Measurements from ENCODE around the gene PRF1.
A peak's percentile ranks its signal among the peaks of the same experiment; 100 is the strongest.

PRF1 gene

DNA sequence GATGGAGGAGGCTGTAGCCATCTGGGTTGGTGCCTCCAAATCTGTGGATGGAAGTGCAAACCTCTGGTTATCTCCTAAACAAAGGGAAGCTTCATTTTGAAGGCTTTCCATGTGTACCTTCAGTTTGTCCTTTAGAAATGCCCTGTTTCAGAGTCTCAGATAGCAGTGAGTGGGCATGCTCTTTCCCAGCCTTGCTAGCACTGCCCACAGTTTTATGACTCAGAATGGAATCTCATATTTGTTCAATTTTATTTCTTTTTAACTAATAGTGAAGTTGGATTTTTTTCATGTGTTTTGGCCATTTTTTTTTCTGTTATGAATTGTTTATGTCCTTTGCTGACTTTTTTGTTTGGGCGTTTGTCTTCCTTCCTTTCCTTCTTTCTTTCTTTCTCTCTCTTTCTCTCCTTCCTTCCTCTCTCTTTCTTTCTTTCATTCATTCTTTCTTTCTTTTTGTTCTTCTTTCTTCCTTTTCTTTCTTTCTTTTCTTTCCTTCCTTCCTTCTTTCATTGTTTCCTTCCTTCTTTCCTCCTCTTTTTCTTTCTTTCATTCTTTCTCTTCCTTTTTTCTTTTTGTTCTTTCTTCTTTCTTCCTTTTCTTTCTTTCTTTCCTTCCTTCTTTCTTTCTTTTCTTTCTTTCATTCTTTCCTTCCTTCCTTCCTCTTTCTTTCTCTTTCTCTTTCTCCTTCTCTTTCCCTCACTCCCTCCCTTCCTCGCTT is 25.6 kb downstream of the PRF1 start:
- no peak for DNase-seq

DNA sequence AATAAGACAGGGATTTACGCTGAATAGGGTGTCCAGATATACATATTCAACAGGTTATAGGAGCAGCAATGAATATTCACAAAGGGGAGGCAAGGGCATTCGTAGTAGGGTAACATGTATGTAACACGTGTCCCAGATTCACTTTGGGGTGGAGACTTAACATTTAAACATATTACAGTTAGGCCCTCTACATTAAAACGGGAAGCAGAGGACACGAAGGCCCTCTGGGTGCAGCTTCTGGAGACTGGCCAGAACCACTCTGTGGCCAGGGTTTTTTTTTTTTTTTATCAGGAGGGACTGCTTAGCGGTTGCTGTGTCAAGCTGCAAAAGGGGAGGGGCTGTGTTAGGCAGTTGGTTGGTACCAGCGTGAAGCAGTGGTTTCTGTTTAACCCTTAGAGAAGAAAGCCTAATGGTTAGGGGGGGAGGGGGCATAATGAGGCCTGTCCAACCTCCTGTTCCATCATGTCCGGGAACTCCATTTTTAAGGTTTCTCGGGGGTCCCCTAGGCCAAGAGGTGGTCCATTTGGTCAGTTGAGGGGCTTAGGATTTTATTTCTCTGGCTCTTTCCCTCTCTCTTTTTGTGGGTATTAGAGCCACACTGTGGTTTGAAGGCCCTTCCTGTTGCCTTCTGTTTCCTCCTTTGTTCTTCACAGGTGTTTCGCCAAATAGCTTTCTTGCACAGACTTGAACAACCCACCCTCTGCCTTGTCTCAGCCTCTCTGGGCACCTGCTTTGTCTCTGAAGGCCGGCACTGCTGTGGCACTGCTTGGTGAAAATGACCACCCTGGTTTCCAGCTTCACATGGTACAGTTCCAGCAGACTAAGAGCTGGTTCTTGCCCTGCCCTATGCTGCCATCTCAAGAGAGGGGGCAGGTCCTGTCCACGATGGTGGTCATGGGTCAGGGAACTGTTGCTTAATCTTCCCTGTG is 26.4 kb downstream of the PRF1 start:
- peak in 3 of 14 donors; percentile 16 to 38 (median 28) for DNase-seq

DNA sequence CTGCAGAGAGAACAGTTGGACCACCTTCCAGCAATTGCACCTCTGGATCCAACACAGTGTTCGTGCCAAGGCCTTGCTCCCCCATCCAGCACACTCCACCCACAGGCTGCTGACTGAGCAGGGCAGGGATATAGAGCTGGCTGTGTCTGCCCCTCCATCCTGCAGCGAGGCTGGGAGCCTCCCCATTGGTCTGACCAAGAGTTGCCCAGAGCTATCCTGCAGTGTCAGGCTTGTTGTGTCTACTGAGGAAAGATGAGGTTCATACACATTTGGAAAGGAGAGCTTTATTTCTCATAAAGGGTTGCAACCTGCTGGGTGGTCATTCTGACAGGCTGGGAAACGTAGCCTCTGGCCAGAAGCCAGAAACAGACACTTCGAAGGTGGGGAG is 27.1 kb downstream of the PRF1 start:
- DNase-seq, result no peak

DNA sequence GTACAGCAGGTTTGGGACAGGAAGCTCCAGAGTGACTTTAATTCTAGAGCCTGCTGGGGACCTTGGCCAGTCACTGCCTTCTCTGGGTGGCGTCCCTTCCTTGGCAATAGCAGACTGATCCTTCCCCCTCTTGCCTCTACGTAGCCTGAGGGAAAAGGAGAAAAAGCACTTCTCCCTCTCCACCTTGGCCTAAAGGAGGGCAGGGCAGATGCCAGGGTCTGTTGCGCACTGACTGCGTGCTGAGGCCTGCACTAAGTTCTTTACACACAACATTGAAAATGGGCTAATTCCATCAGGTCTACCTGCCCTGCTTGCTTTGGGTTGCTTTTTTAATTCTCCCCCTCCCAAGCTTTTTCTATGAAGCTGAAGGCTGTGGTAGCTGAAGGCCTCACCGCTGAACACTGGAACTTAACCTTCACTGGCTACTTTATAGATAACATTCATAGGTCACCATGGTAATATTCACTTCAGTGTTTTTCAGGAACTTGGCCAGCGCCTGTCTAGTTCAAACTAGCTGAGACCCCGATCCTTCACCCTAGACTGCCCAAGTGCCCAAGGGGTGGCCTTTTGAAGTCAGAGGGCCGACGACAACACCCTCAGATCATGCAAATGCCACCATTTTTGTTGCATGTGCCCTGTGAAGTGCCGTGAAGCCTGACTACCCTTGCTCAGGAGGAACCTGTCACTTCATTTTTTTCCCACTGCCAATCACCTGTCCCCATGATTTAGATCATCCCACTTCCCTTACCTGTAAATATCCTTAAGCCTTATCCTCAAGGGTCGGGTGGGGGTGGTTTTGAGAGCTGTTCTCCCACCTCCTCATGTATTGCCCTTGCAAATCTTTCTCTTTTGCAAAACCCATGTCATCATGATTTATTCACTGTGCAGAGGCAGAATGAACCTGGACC is 28.7 kb downstream of the PRF1 start:
- no peak for DNase-seq

DNA sequence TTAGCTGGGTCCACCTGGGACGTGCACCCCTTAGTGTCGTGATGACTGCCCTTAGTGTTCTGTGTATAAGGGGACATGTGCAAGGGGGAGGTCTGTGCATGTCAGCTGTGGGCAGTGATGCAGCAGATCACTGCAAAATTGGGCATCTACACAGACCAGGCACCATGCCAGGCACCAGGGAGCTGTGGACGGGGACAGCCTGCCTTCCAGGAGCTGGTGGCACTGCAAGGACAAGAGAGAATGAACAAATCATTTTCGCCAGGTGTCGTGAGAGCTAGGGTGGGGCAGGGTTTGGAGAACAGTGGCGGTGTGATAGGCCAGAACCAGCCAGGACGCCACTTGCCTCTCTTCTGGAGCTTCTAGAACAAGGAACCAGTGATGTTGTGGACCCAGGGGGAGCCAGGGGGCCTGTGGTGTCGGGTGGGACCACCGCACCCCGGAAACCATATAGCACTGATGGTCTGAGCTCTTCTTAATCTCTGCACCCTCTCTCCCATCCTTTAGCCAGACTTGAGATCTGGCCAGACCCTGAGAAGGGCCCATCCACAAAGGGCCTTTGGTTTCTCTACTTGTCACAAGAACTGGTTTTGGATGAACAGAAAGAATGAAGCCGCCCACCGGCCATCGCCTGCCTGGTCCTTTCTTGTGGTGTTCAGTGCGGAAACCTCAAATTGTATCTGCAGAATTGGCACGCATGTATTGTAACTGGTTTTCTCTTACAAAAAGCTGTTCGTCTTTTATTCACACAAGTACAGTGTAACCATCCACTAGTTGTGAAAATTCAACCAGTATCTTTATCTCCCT is 30.7 kb downstream of the PRF1 start:
- DNase-seq, result no peak

DNA sequence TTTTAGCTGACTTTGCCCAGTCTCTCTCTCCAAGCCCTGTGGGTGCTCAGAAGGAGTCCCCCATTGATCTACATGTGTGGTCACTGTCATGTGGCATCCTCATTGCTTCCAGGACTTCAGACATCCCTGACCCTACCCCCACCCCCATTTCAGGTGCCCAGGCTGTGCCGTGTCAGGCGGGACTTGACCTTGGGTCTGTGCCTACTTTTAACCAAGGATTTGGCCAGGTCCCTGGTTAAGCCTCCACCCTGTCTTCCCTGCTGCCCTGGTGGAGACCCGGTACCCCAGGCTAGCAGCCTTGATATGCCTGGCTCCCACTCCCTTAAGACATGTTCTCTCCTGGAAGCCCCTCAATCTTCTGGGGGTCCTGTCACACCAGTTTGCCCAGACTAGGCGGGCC is 31.3 kb downstream of the PRF1 start:
- no peak for DNase-seq

DNA sequence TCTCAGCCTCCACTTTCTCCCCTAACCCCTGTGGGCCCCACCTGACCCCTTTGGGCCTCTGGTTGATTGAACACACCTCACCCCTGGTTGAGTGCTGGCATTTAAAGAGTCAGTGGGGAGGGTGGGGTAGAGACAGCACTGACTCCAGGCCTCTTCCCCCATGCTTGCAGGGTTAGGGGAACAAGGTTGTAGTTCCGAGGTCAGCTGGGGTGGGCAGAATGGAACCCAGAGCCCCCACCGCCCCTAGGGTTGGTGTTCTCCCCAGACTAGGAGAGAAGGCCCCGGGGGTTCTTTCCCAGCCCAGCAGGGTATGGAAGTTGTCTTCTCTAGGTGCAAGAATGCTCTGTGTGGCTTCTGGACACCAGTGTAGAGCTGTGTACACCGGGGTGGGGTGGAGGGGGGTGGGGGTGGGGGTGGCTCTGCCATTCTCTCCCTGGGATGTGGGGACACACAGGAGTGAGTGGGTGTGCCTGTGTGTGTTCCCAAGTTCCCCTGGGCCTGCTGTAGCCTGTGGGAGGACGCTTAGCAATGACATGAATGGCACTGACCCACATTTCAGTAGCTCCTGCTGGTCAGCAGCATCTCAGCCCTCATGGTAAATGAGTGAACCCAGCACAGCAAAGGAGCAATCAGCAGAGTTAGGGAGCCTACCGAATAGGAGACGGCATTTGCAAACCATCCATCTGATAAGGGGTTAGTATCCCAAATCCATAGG is 33.6 kb downstream of the PRF1 start:
- DNase-seq, result peak in 1 of 14 donors; percentile 23

DNA sequence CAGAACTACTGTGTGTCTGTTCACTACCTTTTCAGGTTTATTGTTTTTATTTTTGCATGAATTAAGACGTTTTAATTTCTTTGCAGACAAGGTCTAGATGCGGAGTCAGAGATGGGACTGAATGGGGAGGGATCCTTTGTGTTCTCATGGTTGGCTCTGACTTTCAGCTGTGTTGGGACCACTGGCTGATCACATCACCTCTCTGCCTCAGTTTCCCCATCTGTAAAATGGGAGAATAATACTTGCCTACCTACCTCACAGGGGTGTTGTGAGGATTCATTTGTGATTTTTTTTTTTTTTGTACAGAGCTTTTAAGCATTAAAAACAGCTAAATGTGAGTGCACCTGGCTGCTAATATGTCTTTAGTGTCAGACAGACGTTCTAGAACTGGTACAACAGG is 34.4 kb downstream of the PRF1 start:
- DNase-seq, result no peak

DNA sequence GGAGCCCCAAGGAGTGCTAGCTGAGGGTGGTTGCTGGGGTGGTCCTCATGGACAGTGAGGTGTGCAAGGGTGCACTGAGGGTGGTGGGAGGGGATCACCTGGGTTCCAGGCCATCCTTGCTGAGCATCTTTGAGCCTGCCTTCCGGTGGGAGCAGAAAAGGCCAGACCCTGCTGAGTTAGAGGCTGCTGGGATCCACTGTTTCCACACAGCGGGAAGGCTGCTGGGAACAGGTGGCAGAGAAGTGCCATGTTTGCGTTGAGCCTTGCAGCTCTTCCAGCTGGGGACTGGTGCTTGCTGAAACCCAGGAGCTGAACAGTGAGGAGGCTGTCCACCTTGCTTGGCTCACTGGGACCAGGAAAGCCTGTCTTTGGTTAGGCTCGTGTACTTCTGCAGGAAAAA is 34.9 kb downstream of the PRF1 start:
- DNase-seq, result no peak

DNA sequence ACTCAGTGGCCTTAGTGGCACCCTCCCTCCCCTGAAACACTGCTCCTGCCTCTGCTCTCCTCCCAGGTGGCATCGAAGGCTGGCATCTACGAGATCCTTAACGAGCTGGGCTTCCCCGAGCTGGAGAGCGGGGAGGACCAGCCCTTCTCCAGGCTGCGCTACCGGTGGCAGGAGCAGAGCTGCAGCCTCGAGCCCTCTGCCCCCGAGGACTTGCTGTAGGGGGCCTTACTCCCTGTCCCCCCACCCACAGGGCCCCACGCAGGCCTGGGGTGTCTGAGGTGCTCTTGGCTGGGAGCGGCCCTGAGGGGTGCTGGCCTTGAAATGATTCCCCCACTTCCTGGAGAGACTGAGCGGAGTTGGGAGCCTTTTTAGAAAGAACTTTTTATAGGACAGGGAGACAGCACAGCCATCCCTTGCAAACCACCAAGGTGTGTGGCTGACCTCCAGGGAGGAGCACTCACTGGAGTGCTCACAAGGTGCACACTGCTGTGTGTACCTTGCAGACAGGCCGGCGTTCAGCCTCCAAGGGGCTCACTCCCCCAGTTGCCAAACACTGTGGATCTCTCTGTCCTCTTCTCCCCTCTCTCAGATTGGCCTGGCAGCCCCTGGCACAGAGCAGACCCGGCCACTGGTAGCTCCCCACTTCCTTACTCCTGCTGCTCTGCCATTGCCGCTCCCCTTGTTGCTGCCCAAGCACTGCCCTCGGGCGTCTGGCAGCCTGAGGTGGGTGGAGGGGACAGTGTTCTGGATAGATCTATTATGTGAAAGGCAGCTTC is 35.8 kb downstream of the PRF1 start:
- no peak for DNase-seq

DNA sequence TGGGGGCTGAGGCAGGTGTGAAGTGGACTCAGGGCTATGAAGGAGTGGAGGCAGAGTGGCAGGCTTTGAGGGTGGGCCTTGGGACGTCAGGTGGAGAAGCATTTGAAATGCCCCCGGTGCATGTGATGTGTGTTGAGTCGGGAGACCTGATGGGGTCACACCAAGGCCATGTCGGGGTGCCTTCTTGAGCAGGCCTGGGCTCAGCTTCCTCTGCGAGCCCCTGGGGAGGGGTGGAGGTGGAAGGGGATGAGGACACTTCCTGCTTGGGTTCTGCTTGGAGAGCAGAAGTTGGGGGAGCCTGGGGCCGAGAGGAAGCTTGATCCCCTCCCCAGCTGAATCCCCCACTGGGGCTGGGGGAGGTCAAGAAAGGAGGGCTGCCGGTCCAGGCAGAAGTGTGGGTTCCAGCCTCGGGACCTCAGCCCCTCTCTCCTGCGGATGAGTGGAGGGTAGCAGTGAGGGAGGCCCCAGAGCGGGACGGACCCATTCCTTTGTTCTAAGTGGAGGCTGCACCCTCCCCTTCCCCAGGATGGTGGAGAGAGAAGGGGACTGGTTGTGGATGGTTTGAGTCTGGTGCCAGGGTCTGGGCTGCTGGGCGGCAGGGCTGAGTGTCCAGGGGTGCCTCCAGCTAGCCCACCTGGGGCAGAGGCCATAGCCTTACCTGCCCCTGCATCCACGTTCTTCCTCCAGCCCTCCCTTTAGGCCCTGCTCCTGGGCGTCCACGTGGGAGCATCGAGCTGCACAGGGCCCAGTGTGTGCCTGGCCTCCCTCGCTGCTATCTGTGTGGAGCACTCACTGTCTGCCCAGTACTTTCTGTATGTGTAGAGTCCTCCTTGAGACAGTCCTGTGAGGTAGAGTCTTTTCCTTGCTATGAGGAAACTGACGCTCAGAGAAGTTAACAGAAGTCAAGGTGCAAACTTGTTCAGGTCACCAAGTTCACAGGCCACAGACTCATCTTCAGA is 36.7 kb downstream of the PRF1 start:
- DNase-seq, result no peak

DNA sequence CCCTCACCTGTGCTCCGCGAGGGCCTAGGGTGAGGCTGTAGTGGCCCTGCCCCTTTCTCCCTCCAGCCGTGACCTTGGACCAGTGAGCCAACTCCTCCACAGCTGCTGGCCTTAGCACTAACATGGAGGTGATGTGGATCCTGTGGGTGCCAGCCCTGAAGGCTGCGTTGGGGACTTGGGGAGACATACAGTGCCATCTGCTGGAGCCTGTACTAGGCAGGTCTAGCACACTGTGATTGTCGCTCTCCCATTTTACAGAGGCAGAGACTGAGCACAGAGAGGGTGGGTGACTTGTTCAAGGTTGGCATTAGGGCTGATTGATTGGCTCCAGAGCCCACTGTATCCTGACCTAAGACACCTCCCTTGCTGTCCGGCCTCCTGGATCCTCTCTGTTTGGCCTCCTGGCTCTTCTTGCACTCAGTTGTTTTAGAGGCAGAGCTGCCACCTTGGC is 37.6 kb downstream of the PRF1 start:
- no peak for DNase-seq

DNA sequence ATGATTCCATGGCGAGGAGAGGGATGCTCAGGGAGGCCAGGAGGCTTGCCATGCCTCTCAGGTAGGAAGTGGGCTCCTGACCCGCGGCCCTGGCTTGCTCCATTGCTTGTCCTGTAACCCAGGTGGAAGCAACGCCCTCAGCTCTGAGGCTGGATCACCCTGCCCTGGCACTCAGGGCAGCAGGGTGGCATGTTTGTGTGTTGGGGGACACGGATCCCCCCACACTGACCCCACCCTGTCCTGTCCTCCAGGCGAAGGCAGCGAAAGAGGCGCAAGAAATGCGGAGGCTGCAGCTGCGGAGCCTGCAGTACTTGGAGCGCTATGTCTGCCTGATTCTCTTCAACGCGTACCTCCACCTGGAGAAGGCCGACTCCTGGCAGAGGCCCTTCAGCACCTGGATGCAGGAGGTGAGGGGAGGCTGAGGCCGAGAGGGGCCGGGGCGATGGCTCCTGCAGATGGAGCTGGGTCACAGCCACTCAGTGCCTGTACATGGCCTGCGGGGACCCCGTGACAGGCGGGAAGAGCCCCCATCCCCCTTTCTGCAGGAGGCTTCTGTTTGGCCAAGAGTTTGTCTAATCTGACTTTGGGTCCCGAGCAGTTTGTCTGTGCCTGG is 38.3 kb downstream of the PRF1 start:
- no peak for DNase-seq

DNA sequence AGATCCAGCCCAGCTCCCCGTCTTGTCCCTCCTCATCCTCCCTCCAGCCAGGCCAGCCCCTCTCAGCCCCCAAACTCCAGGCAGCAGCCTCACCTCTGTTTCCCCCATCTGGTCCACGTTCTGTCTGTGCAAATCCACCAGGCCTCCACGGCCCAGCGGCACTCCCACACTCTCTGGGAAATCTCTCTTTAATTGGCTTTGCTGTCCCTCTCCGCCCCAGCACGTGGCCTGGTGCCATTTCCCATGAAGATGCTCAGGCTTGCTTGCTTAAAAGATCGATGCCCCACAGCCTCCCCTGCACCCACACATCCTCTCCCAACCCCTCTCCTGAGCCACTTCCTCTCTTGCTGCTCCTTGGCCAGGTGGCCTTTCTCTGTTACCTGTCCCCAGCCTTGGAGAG is 39.3 kb downstream of the PRF1 start:
- no peak for DNase-seq

DNA sequence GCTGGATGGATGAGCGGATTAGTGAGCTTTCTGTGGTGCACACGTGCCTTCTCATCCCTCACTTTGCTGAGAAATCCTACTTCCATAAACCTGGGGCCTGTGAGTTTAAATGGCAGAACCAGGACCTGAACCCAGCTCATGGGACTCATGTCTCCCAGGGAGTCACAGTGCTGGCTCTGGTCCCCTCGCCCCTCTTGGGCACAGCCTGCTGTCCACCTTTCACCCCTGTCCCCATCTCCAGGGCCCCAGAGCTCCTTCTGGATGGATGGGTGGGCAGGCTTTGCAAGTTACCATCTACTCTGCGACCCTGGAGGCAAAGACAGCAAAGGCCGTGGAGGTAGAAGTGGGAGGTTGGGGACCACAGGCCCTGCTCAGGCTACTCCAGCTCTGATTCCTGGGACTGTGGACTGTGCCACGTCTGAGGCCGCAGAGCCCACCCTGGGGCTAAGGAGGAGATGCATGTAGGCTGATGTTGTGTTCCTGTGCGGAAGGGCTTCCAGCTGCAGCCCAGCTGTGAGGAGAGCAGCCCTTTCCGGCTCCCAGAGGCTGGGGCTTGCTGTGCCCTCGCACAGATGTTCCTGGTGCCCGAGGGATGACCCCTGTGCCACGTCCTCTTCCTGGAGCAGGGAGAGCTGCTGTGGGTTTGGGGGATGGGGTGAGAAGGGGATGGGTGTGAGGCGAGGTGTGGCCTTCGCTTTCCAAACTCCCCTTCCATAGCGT is 40.3 kb downstream of the PRF1 start:
- DNase-seq, result no peak

DNA sequence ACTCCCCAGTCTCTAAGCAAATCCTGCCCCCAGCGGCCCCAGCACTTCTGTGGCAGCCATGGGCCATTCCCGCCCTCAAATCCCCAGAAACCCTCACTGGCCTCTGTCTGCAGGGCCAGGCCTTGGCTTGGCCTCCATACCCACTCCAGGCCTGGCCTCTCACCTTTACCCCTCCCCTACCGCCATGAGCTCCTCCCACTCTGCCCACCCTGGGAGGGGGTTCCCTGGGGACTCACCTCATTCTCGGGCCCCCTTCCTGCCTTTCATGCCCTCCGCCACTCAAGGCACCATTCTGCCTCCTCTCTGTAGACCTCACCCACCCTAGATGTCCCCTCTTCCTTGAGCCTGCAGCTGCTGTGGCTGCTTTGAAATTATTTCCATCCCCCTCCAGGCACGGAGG is 41.0 kb downstream of the PRF1 start:
- no peak for DNase-seq

DNA sequence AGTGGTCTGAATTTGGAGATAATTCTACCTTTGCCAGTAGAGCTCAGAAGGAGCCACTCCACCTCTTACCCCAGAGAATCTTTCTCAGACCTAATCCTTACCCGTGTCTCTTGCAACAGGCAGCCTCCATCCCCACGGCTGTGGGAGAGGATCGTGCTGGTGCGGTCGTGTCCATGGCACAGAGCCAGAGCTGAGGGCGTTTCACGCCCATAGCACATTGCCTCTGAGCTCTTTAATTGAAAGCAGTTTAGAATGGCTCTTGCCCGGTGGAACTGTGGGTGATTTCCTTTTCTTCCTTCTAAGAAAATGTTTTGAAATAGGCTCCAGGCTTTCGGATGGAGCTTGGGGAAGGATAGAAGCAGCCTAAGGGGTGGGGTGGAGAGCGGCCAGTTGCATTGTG is 41.5 kb downstream of the PRF1 start:
- no peak for DNase-seq

DNA sequence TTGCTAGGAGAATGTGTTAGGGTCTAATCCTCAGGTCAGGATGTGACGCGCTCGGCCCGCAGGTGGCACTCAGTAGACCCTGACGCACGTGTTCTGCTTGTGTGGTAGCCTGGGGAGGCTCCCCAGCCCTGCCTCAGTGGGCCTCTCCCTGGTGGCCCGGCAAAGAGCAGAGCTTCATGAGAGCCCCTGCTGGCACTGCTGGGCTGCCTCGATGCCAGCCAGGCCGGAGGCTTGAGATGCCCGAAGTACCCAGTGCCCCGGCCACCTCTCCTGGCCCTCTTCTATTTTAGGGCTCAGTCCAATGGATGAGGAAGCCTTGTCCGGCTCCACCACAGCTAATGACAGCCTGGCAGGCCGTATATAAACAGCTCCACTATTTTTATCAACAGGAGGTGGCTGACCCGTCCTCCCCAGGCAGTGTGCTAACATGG is 42.0 kb downstream of the PRF1 start:
- DNase-seq, result no peak

All from C1 segment of cervical spinal cord (tissue), 14 donors.